Osteocyte (in vitro differentiated cells): ENCODE data around the gene PCDHB3. TPM values are rescaled to one million over a fixed set of nuclear protein-coding genes. Genes with fewer than 3 reads are reported as not detected.
"Not testable (repeated sequence)": the region's sequence is repeated elsewhere in the genome, so short reads cannot be mapped to it uniquely, and the experiment has no call there.

Experiments used
- DNase-seq: peaks from one replicate; pipeline ENCODE4 v3.0.0; 2021; ENCODE audit warnings: mixed read lengths; ENCODE audit not compliant: unreplicated experiment; ENCODE audit errors: extremely low spot score
- H3K27ac Mint-ChIP-seq: one replicate; pipeline ENCODE4 v1.8.0; 2021; ENCODE audit warnings: mild to moderate bottlenecking, mixed read lengths; ENCODE audit not compliant: unreplicated experiment
- H3K27me3 Mint-ChIP-seq: one replicate; pipeline ENCODE4 v1.8.0; 2021; ENCODE audit warnings: mixed read lengths; ENCODE audit not compliant: unreplicated experiment
- H3K36me3 Mint-ChIP-seq: one replicate; pipeline ENCODE4 v1.8.0; 2021; ENCODE audit warnings: mixed read lengths; ENCODE audit not compliant: unreplicated experiment
- H3K4me1 Mint-ChIP-seq: one replicate; pipeline ENCODE4 v1.8.0; 2021; ENCODE audit warnings: mixed read lengths; ENCODE audit not compliant: unreplicated experiment
- H3K4me3 Mint-ChIP-seq: one replicate; pipeline ENCODE4 v1.8.0; 2021; ENCODE audit warnings: mild to moderate bottlenecking, moderate library complexity, mixed read lengths; ENCODE audit not compliant: unreplicated experiment
- H3K9me3 Mint-ChIP-seq: one replicate; pipeline ENCODE4 v1.8.0; 2021; ENCODE audit warnings: mixed read lengths; ENCODE audit not compliant: unreplicated experiment
- total RNA-seq: library from RNA; stranded (reverse); gene quantifications from 2 replicates; pipeline ENCODE4 v1.2.1, GENCODE V29; 2021
- TF ChIP-seq, protein P1 (sequence below): fragments of 200-600 bp; sonication (generic); IDR thresholded peaks from 2 replicates; pipeline ENCODE4 v1.5.0; 2021; ENCODE audit warnings: antibody characterized with exemption, mild to moderate bottlenecking, moderate library complexity

PCDHB3 gene
- total RNA-seq, 1 donor from 2014 or later: 8.8 TPM

DNA sequence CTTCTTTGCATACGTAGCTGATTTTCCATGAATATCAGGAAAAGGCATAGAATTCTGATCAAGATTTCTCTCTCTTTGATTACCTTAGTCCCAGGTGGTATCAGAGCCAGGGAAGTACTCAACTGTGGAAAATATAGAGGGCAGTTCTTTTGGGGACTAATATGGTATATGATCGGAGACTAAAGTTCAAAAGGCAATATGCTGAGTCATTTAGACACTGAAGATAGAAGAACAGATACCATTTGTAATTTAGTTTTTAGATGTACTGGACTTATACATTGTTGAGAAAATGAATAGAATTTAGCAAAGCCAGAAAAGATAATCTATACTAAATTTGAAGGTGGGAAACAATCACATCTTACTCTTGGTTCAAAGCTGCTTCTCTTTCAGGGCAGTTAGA, 5.1 kb downstream of the PCDHB3 start:
- Mint-ChIP-seq H3K4me1 (no peaks in the 10 kb centered on the region), H3K27me3 (no peaks in the 10 kb centered on the region), H3K9me3 (peaks cover 32% of the 10 kb centered on the region), H3K36me3 (peaks cover 62% of the 10 kb centered on the region), H3K27ac (no peak overlapping the region), H3K4me3 (no peak overlapping the region)
- no peak for DNase-seq
- TF ChIP-seq, protein P1, sequence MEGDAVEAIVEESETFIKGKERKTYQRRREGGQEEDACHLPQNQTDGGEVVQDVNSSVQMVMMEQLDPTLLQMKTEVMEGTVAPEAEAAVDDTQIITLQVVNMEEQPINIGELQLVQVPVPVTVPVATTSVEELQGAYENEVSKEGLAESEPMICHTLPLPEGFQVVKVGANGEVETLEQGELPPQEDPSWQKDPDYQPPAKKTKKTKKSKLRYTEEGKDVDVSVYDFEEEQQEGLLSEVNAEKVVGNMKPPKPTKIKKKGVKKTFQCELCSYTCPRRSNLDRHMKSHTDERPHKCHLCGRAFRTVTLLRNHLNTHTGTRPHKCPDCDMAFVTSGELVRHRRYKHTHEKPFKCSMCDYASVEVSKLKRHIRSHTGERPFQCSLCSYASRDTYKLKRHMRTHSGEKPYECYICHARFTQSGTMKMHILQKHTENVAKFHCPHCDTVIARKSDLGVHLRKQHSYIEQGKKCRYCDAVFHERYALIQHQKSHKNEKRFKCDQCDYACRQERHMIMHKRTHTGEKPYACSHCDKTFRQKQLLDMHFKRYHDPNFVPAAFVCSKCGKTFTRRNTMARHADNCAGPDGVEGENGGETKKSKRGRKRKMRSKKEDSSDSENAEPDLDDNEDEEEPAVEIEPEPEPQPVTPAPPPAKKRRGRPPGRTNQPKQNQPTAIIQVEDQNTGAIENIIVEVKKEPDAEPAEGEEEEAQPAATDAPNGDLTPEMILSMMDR: no peak

DNA sequence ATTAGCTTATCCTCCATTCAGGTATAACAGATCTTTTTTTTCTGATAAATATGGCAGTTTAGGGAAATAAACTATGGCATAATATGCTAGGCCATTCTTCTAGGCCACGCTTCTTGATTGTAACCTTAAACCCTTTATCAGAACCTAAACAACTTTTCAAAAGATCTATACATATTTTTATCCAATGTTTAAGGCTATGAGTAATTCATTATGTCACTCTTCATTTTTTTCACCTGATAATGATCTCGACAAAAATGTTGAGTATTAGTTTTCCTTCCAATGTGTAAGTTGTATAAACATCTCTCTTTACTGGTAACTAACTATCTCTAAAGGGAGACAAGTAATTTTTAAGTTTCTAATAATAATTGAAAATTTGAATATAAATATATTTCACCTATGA, 19.0 kb downstream of the PCDHB3 start:
- H3K27ac Mint-ChIP-seq: no peak overlapping the region
- H3K9me3 Mint-ChIP-seq: peaks cover 45% of the 10 kb centered on the region

DNA sequence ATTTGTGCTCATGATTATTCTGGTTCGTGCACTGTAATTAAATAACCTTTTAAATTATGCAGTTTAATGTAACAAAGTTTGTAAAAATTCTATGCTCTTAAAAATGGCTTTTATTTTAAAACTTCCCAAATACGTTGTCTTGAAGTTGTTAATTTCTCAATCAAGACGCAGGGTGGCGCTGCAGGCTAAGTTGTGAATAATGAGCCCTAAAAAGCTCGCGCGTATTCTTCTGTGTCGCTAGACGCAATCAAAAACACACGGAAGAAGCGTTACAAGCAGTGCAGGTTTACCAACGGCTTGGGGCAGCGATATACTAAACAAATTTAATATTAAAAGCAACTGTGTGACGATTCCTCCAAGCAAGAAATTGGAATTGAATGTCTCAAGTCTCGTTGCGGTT, 21.3 kb downstream of the PCDHB3 start, which contains the start of gene PCDHB4:
PCDHB4 (plus strand) TSS at position 256 of the 400 bp plus-strand sequence. CDS start 181 bp downstream, outside the sequence.
- Mint-ChIP-seq H3K27ac (no peak within 1 kb of the TSS), H3K27me3 (no peaks in the 10 kb centered on the region), H3K4me3 (no peak within 1 kb of the TSS), H3K9me3 (peaks cover 25% of the 10 kb centered on the region), H3K4me1 (no peaks in the 10 kb centered on the region), H3K36me3 (peaks cover 39% of the 10 kb centered on the region)
- TF ChIP-seq, protein P1: no peak
- DNase-seq: no peak

More for the DNA sequence above, 19.0 kb downstream of the PCDHB3 start:
- TF ChIP-seq, protein P1: no peak
- Mint-ChIP-seq H3K36me3 (peaks cover 56% of the 10 kb centered on the region), H3K27me3 (no peaks in the 10 kb centered on the region), H3K4me3 (no peak overlapping the region), H3K4me1 (no peaks in the 10 kb centered on the region)
- no peak for DNase-seq

DNA sequence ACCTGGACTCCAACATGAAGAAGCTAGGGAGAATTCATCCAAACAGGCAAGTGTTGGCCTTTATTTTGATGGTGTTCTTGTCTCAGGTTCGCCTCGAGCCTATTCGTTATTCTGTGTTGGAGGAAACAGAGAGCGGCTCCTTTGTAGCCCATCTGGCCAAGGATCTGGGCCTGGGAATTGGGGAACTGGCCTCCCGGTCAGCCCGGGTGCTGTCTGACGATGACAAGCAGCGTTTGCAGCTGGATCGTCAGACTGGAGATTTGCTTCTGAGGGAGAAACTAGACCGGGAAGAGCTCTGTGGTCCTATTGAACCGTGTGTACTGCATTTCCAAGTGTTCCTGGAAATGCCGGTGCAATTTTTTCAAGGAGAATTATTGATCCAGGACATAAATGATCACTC, 21.7 kb downstream of the PCDHB3 start:
- Mint-ChIP-seq H3K4me3 (no peak overlapping the region), H3K9me3 (peaks cover 22% of the 10 kb centered on the region), H3K27ac (no peak overlapping the region), H3K36me3 (peaks cover 37% of the 10 kb centered on the region), H3K4me1 (no peaks in the 10 kb centered on the region), H3K27me3 (no peaks in the 10 kb centered on the region)
- TF ChIP-seq, protein P1: no peak
- DNase-seq: no peak

DNA sequence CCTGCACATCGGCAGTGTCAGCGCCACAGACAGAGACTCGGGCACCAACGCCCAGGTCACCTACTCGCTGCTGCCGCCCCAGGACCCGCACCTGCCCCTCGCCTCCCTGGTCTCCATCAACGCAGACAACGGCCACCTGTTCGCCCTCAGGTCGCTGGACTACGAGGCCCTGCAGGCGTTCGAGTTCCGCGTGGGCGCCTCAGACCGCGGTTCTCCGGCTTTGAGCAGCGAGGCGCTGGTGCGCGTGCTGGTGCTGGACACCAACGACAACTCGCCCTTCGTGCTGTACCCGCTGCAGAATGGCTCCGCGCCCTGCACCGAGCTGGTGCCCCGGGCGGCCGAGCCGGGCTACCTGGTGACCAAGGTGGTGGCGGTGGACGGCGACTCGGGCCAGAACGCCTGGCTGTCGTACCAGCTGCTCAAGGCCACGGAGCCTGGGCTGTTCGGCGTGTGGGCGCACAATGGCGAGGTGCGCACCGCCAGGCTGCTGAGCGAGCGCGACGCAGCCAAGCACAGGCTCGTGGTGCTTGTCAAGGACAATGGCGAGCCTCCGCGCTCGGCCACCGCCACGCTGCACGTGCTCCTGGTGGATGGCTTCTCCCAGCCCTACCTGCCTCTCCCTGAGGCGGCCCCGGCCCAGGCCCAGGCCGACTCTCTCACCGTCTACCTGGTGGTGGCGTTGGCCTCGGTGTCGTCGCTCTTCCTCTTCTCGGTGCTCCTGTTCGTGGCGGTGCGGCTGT, 23.3 kb downstream of the PCDHB3 start:
- H3K27me3 Mint-ChIP-seq, H3K27ac Mint-ChIP-seq, H3K4me1 Mint-ChIP-seq, DNase-seq, H3K4me3 Mint-ChIP-seq: not testable (repeated sequence)
- H3K9me3 Mint-ChIP-seq: peaks cover 29% of the 10 kb centered on the region
- H3K36me3 Mint-ChIP-seq: peaks cover 39% of the 10 kb centered on the region
